ENCODE data around the gene BCR.

The BCR gene

DNA sequence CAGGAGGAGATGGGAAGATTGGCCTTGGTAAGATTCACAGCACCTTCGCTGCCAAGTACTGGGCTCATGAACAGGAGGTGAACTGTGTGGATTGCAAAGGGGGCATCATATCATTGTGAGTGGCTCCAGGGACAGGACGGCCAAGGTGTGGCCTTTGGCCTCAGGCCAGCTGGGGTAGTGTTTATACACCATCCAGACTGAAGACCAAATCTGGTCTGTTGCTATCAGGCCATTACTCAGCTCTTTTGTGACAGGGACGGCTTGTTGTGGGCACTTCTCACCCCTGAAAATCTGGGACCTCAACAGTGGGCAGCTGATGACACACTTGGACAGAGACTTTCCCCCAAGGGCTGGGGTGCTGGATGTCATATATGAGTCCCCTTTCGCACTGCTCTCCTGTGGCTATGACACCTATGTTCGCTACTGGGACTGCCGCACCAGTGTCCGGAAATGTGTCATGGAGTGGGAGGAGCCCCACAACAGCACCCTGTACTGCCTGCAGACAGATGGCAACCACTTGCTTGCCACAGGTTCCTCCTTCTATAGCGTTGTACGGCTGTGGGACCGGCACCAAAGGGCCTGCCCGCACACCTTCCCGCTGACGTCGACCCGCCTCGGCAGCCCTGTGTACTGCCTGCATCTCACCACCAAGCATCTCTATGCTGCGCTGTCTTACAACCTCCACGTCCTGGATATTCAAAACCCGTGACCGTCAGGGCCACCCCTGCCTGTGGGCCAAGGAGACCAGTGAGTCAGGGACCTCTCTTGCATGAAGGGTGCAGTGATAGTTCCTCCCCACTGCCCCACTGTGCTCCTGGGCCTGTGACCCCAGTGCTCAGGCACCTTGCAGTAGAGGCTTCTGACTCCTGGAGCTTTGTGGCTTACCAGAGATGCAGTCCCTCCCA, 83.6 kb downstream of the BCR start:
- no peak for DNase-seq

DNA sequence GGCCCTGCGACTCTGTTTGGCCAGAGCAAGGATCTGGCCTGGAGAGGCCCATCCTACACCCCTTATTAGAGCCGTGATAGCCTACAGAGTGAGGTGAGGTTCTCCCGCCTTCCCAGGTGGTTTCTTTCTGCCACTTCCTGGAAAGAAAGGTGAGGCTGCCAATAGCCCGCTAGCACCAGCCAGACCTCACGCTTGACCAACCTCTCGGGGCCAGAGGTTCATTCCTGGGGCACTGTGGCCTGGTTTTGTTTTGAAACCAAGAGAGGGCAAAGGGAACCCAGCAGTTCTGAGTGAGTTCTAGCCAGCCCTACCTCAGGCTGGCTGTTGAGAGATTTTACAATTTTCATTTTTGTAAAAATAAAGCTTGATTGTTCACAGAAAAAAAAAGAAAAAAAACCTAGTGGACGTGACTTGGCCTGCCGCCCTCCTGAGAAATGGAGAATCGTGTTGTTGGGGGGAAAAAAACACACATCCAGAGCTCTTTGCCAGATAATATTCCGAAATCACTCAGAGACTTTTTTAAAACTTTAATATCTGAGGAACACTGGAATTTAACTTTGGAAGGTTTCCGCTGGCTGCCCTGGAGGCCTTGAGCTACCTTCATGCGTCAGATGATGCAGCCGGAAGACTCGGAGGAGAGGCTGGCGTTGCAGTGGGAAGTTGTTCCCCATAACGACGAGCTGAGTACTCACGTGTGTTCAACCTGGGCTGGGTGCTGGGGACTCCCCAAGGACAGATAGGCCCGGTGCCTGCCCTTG, 84.5 kb downstream of the BCR start:
- DNase-seq, result no peak

DNA sequence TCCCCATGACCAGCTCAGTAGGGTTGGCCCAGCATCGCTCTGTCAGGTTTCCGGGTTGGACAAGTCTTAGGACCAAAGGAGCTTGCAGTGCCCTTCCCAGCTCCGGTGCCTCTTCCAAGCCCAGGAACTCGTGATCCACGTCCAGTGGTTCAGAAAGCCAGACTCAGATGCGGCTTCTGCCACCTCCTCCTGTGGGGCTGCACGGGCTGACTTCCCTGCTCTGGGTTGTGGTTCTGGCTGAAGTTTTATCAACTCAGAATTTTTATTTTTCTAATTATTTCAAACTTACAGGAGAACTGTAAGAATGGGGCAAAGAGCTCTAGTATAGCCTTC, 85.0 kb downstream of the BCR start:
- no peak for DNase-seq

DNA sequence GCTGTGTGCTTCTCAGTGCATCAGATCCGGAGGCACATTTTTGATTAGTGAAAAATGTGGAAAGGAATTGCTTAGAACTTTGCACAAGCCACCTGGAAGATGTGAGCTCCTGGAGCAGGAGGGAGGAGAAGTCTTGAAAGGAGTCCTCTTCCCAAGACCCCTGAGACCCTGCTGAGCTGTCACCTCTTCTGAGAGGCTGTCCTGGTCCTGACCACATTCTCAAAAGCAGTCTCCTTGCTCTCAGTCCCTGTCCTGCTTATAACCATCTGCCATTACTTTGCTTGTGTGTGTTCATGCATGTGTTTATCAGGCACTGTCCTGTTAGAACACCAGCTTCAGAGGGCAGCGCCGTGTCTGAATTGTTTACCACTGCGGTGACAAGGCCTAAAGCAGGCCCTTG, 86.5 kb downstream of the BCR start:
- DNase-seq, result no peak

DNA sequence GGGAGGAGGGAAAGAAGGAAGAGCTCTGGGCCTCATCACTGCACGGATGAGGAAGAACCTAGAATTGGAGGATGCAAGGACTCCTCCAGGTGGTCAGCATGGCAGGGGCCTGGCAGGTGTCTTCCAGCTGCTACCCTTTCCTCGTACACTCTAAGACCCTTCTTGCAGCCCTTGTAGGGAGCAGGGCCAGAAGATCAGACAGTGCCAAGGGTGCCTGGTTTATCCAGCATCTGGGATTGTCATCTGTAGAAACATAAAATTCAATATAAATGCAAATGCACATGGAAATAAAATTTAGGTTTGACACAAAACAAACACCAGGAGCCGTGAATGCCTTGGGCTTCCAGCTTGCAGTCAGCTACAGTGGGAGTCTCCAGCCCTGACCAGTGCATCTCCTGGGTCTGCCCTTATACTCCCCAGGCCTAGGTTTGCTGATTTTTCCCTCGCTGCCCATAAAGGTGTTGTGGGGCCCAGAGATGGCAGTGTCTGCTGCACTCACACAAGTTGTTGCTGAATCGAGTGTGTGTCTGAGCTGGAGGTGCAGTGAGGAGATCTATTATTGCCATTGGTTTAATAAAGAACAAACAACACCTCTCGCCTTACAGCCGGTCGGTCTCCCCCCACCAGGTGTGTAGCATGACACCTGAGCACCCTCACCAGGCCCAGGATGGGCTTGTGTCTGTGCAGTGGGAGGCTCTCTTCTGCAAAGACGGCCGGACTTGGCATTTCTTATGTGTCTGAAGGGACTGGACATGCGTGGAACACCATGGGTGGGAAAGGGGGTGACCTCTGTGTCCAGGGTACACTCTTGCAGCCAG, 87.1 kb downstream of the BCR start:
- DNase-seq, result no peak

DNA sequence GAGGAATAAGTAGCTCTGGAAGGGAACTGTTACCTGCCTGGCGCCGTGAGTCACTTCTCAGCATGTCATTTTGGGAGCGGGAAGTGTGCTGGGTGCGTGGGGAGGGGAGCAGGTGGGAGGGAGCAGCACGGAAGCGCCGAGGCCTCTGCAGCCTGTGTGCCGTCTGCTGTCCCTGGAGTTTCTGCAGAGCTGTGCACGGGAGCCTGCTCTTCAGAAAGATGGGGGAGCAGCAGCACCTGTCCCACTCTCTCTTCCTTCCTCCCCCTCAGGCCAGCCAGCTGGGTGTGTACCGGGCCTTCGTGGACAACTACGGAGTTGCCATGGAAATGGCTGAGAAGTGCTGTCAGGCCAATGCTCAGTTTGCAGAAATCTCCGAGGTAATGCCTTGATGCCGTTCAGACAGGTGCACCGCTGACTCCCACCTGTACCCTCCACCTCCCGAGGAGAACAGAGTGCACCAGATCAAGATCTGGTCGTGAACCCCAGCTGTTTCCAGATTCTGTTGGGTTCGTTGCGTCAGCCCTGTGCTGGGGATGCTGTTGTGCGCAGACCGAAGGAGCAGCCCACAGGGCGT, 87.9 kb downstream of the BCR start:
- no peak for DNase-seq

DNA sequence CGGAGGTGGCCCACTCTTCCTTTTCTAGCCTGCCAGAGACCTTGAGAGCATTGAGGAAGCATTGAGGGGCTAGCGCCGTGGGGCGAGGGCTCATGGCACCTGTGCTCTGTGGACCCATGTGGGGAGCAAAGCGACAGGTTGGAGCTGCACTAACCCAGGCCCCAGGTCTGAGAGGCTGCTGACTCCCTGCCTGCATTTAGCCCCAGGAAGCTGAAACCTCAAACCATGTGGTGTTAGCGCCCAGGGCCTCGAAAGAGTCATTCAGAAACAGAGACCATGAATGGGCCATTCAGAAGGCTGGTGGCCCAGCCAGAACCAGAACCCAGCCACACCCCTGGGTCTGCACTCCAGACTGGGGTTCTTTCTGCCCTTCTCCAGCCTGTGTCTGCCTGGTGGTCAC, 88.6 kb downstream of the BCR start:
- no peak for DNase-seq

DNA sequence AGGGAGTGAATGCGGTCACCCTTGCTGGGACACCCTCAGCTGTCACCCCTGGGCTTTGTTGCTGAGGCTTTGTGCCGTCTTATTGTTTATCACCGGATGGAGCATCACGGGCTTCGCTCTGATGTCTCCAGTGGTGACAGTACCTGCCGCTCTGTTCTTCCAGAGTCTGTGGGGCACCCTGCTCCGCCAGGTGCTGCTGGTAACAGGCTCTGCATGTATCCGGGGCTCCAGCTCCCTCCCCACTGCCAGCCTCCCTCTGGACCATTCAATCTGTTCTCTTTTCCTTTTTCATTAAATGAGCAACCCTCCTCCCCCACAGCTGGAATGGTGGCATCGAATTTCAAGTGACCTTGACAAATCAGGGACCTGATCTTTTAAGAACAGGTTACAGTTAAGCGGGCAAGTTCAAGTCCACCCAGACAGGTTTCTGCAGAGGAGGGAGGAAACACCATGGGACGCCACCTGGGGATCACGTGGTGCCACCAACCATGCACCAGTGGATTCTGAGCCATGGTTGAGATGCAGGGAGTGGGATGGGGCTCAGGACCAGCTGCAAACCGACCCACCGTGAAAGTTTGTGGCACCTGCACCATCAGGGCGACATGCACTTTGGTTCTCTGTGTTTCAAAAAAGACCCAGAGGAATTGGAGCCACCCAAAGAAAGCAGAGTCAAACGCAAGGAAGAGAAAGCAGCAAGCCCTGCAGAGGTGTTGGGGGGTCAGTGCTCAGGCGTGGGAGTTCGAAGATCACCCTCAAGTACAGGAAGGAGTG, 89.3 kb downstream of the BCR start:
- no peak for DNase-seq

DNA sequence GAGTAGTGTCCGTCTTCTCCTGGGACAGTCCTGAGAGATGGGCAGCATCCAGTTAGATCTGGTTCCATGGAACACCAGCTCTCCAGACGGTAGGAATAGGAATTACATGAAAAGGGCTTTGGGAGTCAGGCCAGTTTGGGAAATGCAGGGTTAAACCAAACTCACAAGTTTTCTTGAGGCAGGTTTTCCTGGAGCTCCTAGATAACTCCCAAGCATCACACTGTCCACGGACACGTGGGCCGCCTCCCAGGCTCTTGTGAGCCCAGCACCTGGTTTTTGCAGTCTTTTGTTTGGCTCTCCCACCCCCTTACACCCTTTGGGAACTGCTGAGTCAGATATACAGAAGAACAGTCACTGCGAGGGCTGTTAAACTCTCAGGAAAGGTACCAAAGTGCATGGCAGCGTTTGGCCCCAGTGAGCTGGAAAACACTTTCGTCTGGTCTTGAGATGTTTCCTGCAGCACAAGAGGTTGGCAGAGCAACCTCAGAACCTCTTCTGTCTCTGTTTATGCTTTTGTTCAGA, 90.0 kb downstream of the BCR start:
- no peak for DNase-seq

DNA sequence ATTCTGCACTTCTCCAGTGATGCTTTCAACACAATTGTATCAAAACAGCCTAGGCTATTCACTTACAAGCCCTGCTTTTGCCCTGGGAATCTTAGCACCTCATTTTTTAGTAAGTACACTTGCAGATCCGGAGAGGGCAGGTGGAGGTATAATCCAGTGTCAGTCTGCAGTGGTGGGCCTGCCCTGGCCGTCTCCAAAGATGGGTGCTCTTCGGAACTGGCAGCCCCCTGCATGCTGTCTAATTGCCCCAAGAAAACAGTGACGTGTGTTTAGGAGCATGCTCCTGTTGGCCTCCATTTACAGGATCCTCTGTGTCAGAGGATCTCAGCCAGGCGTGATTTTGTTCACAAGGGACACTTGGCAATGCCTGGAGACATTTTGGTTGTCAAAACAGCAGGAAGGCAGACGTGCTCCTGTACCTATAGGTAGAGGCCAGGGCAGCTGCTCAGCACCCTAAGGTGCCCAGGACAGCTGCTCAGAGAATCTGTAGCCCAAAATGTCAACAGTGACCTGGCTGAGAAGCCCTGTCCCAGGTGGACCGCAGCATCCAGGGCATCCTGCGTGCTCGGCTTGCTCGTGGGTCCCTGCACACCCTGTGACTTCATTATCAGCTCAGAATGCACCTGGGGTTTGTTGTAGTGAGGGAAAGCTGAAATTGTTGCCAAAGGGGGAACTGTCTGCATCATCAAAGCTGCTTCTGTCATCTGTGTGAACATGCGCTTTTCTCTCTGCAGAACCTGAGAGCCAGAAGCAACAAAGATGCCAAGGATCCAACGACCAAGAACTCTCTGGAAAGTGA, 90.7 kb downstream of the BCR start:
- DNase-seq, result no peak

DNA sequence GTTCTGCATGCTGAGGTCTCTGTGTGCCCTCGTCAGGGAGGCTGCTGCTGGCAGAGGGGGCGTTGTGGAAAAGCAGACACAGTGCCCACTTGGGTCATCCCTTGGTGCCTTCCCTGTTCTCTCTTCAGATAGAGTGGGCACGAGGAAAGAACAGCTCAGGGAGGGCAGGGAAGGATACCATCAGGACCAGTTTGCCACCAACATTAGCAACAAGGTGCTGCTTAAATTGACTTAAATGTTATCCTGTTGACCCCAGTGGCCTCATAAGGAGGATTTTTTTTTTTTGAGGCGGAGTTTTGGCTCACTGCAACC, 91.2 kb downstream of the BCR start:
- no peak for DNase-seq

DNA sequence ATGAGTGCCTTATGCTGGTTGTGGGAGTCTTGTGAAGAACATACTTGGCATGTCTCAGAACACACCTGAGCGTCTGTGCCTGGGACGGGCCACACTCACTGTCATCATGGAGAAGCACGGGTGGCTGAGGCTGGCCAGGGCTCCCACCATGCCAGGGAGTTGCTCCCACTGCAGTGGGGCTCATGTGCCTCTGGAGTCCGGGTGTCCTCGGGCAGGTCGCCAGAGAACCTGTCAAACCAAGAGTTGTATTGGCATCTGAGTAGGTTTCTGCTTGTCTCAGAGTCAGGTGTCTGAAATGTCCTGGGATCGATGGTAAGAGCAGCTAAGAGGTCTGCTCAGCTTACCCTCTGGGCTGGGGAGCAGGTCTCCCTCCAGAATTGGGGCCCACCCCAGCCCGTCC, 92.1 kb downstream of the BCR start:
- no peak for DNase-seq

DNA sequence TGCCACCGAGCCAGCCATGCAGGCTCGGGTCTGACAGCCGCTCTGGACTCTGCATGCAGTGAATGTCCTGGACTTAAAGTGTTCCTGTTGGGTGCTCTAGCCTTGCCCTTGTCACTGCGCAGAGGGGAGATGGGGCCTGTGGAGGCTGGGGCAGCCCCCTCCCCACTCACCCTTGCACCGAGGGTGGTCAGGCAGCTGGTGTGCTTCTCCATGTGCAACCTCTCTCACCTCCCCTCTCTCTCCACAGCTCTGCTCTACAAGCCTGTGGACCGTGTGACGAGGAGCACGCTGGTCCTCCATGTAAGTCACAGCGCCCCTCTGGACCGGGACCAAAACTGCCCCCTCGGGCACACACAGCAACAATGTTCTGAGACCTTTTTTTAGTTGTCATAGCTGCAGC, 92.5 kb downstream of the BCR start:
- no peak for DNase-seq

DNA sequence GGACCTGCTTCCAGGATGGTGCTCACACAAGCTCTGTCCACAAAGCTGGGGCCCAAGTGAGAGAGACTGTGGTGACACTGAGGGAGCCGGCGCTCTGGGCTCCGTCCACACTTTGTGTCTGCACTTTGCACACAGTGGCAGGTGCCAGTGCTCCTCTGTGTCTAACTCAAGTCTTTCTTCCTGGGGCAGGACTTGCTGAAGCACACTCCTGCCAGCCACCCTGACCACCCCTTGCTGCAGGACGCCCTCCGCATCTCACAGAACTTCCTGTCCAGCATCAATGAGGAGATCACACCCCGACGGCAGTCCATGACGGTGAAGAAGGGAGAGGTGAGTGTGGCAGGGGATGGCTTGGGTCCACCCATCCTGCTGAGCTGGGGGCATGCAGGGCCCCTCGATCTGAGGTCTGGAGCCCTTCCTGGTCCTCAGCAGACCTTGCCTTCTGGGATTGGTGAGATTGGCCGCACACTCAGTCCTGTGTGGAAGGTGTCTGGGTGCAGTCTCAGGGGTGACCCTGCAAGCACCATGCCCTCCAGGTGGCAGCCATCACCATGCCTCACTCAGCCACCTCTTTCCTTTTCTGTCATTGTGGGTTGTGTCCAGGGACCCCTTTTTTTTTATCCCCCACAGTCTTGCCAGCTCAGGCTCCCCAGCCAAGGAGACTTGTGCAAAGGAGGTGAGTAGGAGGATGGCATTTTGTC, 93.3 kb downstream of the BCR start:
- DNase-seq, result no peak

DNA sequence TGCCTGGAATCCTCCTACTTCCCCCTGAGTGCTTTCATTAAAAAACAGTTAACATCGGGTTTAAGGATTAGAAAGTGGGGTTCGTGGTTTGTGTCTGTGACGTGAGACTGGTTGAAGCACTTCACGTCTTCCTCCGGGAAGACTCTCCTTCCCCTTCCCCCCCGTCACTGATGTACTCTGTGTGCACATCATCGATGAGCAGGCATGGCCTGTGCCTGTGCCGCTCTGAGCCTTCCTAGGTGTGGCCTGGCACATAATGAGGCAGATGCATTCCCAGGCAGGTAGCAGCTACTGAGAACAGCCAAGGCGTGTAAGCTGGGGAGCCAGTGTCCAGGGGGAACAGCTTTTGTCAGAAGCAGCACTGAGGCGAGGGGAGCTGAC, 93.8 kb downstream of the BCR start:
- no peak for DNase-seq

DNA sequence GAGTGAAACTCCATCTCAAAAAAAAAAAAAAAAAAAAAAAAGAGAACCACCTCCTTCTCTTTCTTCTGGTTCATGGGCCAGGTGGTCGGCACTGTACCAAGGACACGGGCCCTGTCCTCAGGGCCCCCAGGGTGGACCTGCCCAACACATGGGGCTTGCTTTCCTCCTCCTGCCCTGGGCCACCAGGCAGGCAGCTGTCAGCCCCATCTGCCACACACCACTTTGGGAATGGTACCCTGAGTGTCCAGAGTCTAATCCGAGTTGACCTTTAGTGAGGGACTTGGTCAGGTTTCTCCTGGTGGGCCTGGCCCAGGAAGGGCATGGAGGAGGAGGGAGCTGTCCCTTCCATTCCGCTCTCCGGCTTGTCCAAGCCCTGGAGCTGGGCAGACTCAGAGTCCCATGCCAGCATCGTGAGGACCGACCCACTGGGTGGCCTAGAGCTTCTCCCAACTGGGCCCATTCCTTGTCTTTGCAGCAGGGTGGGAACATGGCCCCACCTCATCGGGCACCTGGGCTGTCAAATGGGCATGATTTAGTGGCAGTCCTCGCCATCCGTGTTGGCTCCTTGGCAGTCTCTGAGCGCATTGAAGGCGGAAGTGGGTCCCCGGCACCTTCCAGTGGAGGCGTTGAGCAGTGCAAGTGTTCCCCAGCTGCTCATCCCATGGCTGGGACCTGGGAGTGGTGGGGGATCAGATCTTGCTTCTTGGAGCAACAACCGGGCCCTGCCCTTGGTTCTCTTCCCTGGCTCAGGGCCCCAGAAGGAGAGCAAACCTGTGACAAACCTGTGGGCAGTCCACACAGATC, 94.8 kb downstream of the BCR start:
- DNase-seq, result no peak

DNA sequence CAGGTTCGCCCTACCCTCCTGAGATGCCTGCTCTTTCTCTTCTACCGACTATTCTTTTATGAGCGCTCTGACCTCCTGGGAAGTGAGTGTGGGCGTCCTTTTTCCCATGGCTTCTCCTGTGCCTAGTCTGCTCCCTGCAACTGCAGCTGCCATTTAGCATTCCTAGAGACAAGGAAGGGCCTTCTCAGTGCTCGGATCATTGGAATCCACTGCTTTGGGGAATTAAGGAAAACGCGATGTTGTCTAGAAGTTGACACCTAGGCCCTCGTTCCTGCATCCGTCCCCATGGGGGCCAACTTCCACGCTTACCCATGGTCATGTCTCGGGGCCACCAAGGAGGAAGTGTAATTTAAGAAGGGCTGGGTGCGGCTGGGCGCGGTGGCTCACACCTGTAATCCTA, 95.4 kb downstream of the BCR start:
- no peak for DNase-seq

DNA sequence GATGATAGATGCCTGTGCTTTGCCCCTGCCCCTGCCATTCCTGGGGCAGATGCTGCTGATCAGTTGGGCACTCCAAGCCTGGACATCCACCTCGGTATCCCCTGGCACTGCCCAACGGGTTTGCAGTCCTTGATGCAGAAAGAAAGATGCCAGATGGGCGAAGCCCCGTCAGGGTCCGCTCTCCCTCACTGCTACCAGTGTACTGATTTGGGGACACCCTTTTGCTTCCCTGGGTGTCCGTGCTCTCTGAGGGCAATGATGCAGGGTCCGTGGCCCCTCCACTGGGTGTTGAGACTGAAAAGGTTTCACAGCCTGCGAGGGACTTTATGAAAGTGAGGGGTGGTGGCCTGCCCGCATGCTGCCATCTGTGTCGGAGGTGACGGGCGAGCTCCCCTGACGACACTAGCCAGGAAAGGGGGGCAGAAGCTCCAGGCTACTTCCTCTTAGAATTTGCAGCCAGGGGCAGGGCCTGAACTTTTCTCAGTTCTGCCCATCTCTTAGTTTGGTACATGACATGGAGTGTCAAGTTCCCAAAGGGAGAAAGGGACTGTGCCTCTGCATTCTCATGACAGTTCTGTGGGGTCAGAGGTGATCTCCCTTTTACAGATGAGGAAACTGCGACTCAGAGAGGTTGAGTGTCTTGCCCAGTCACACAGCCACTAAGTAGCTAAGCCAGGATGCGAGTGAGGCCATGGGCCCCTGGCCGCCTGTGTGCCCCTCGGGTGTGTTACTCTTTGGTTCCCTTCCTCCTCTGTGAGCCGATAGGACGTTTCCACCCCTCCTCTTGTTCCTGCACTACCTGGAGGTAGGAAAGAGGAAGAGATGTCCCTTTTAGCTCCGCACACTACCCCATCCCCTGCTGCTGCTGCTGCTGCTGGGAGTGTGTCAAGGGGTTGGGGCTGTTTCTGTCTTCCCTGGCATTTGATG, 96.6 kb downstream of the BCR start:
- no peak for DNase-seq

All from T-helper 9 cell (primary cell).